Activated naive CD8-positive, alpha-beta T cell treated with anti-CD3 and anti-CD28 coated beads, Interleukin-2, amount 10 ng/mL, durations not matched to agents 7 days and 5 days (primary cell): ENCODE data around the gene EHMT2. TPM values are rescaled to one million over a fixed set of nuclear protein-coding genes. Genes with fewer than 3 reads are reported as not detected.
"Not testable (repeated sequence)": the region's sequence is repeated elsewhere in the genome, so short reads cannot be mapped to it uniquely, and the experiment has no call there.

Experiments used
- ATAC-seq: fragments of 150-1000 bp; cut with Tn5 transposase; one replicate; pipeline ENCODE4 v1.10.0; 2021; ENCODE audit warnings: low read depth, moderate library complexity
- POLR2A ChIA-PET: fragments of 350-600 bp; sonication (Branson Sonifier 250); formaldehyde crosslinking; loops from one replicate; lab custom pipeline; 2021; ENCODE audit warnings: antibody characterized with exemption; lab: Charles Lee
- DNase-seq: peaks from one replicate; pipeline ENCODE4 v3.0.0; 2021
- H3K27ac Mint-ChIP-seq: one replicate; pipeline ENCODE4 v1.8.0; 2022; ENCODE audit warnings: mild to moderate bottlenecking, mixed read lengths
- H3K27me3 Mint-ChIP-seq: one replicate; pipeline ENCODE4 v1.8.0; 2022; ENCODE audit warnings: mild to moderate bottlenecking, moderate library complexity, mixed read lengths
- H3K36me3 Mint-ChIP-seq: one replicate; pipeline ENCODE4 v1.8.0; 2021; ENCODE audit warnings: mild to moderate bottlenecking, mixed read lengths
- H3K4me1 Mint-ChIP-seq: one replicate; pipeline ENCODE4 v1.8.0; 2021; ENCODE audit warnings: mixed read lengths
- H3K4me3 Mint-ChIP-seq: one replicate; pipeline ENCODE4 v1.8.0; 2022; ENCODE audit warnings: mild to moderate bottlenecking, moderate library complexity, mixed read lengths
- H3K9me3 Mint-ChIP-seq: one replicate; pipeline ENCODE4 v1.8.0; 2021; ENCODE audit warnings: mixed read lengths
- total RNA-seq, 2 experiments: library from RNA; stranded (reverse); gene quantifications; one replicate each; pipeline ENCODE4 v1.2.3, GENCODE V29; 2021

The EHMT2 gene
- total RNA-seq, 2 experiments from 2014 or later, result 77.5 to 80.6 TPM

- H3K4me3 Mint-ChIP-seq, result no peak overlapping the region
- H3K4me1 Mint-ChIP-seq, result peaks cover 8% of the 10 kb centered on the region
- ATAC-seq, result no peak
- H3K9me3 Mint-ChIP-seq, result no peaks in the 10 kb centered on the region
- no peak for DNase-seq
- POLR2A ChIA-PET, result no interaction called here
- peaks cover 25% of the 10 kb centered on the region for H3K27me3 Mint-ChIP-seq
- no peak overlapping the region for H3K27ac Mint-ChIP-seq
- no peaks in the 10 kb centered on the region for H3K36me3 Mint-ChIP-seq
These were observed 9.8 kb upstream of the EHMT2 start for GRCh38 chr6:31907158-31907813.

- H3K4me3 Mint-ChIP-seq, H3K4me1 Mint-ChIP-seq, H3K9me3 Mint-ChIP-seq, H3K27ac Mint-ChIP-seq, ATAC-seq, POLR2A ChIA-PET, H3K36me3 Mint-ChIP-seq, DNase-seq: not testable (repeated sequence)
- peaks cover 24% of the 10 kb centered on the region for H3K27me3 Mint-ChIP-seq
These were observed 9.2 kb upstream of the EHMT2 start for GRCh38 chr6:31906727-31907126.

GRCh38 chr6:31906122-31906521 lies 8.6 kb upstream of the EHMT2 start:
- Mint-ChIP-seq H3K27ac (no peak overlapping the region), H3K36me3 (no peaks in the 10 kb centered on the region), H3K4me3 (no peak overlapping the region), H3K27me3 (peaks cover 24% of the 10 kb centered on the region), H3K9me3 (no peaks in the 10 kb centered on the region), H3K4me1 (peaks cover 8% of the 10 kb centered on the region)
- POLR2A ChIA-PET, result no interaction called here
- ATAC-seq (no peak), DNase-seq (no peak)

- no peak overlapping the region for H3K4me3 Mint-ChIP-seq
- no peaks in the 10 kb centered on the region for H3K9me3 Mint-ChIP-seq
- peaks cover 19% of the 10 kb centered on the region for H3K27me3 Mint-ChIP-seq
- POLR2A ChIA-PET, result no interaction called here
- DNase-seq, result no peak
- no peaks in the 10 kb centered on the region for H3K36me3 Mint-ChIP-seq
- H3K27ac Mint-ChIP-seq, result no peak overlapping the region
- H3K4me1 Mint-ChIP-seq, result peaks cover 8% of the 10 kb centered on the region
- no peak for ATAC-seq
These were observed 7.5 kb upstream of the EHMT2 start for GRCh38 chr6:31905041-31905440.

- ATAC-seq, result no peak
- peaks cover 12% of the 10 kb centered on the region for H3K27me3 Mint-ChIP-seq
- peaks cover 2% of the 10 kb centered on the region for H3K36me3 Mint-ChIP-seq
- no peaks in the 10 kb centered on the region for H3K9me3 Mint-ChIP-seq
- POLR2A ChIA-PET, result interaction anchor here (0.9 kb wide), 1 partner anchor 9 kb away, joined by 3 read pairs; no protein-coding TSS in a partner anchor
- H3K4me3 Mint-ChIP-seq, result no peak overlapping the region
- H3K27ac Mint-ChIP-seq, result no peak overlapping the region
- peaks cover 18% of the 10 kb centered on the region for H3K4me1 Mint-ChIP-seq
- DNase-seq, result no peak
These were observed 6.5 kb upstream of the EHMT2 start for GRCh38 chr6:31903957-31904356.

- Mint-ChIP-seq H3K36me3 (peaks cover 2% of the 10 kb centered on the region), H3K4me1 (peaks cover 20% of the 10 kb centered on the region), H3K27me3 (peaks cover 10% of the 10 kb centered on the region), H3K4me3 (peak within 1 kb of the TSS; percentile 84), H3K9me3 (no peaks in the 10 kb centered on the region), H3K27ac (peak within 1 kb of the TSS; percentile 85)
- DNase-seq, result peak; percentile 88
- peak; percentile 64 for ATAC-seq
- POLR2A ChIA-PET, result interaction anchor here (0.7 to 1.4 kb wide), 6 partner anchors 38 to 241 kb away, joined by 3 to 7 read pairs (median 4); partner anchors contain the start of genes C6orf47, DXO and NEU1
These were observed 4.6 kb upstream of the EHMT2 start, which contains the start of gene ZBTB12 for GRCh38 chr6:31901953-31902643. Gene ZBTB12 (minus strand): TSS chr6:31902086. CDS start chr6:31901305, 781 bp downstream.

GRCh38 chr6:31901415-31901952 lies 4.0 kb upstream of the EHMT2 start:
- Mint-ChIP-seq H3K27me3 (peaks cover 6% of the 10 kb centered on the region), H3K27ac (no peak overlapping the region), H3K4me3 (peak overlapping the region; percentile 56), H3K4me1 (peaks cover 23% of the 10 kb centered on the region), H3K9me3 (no peaks in the 10 kb centered on the region), H3K36me3 (peaks cover 3% of the 10 kb centered on the region)
- no peak for ATAC-seq
- DNase-seq, result peak; percentile 66
- POLR2A ChIA-PET, result interaction anchor here (0.9 to 1.4 kb wide), 2 partner anchors 70 to 241 kb away, joined by 3 to 4 read pairs; partner anchors contain the start of genes C6orf47 and DXO

GRCh38 chr6:31900917-31901414 lies 3.5 kb upstream of the EHMT2 start:
- POLR2A ChIA-PET, result interaction anchor here (0.9 kb wide), 1 partner anchor 71 kb away, joined by 4 read pairs; the partner anchor contains the start of gene DXO
- H3K4me3 Mint-ChIP-seq, result peak overlapping the region; percentile 56
- H3K36me3 Mint-ChIP-seq, result peaks cover 3% of the 10 kb centered on the region
- H3K27me3 Mint-ChIP-seq, result peaks cover 3% of the 10 kb centered on the region
- no peak overlapping the region for H3K27ac Mint-ChIP-seq
- peaks cover 28% of the 10 kb centered on the region for H3K4me1 Mint-ChIP-seq
- no peaks in the 10 kb centered on the region for H3K9me3 Mint-ChIP-seq
- ATAC-seq, result no peak
- DNase-seq, result no peak

- ATAC-seq, result no peak
- DNase-seq, result no peak
- POLR2A ChIA-PET, result no interaction called here
- H3K9me3 Mint-ChIP-seq, result no peaks in the 10 kb centered on the region
- no peak overlapping the region for H3K27ac Mint-ChIP-seq
- peaks cover 32% of the 10 kb centered on the region for H3K4me1 Mint-ChIP-seq
- peaks cover 7% of the 10 kb centered on the region for H3K36me3 Mint-ChIP-seq
- peak overlapping the region; percentile 71 for H3K4me3 Mint-ChIP-seq
- peaks cover 3% of the 10 kb centered on the region for H3K27me3 Mint-ChIP-seq
These were observed 2.6 kb upstream of the EHMT2 start for GRCh38 chr6:31899882-31900722.

GRCh38 chr6:31899215-31899614 lies 1.7 kb upstream of the EHMT2 start:
- Mint-ChIP-seq H3K36me3 (peaks cover 8% of the 10 kb centered on the region), H3K27ac (peak overlapping the region; percentile 17), H3K27me3 (no peaks in the 10 kb centered on the region), H3K4me3 (peak overlapping the region; percentile 71), H3K9me3 (no peaks in the 10 kb centered on the region), H3K4me1 (peaks cover 32% of the 10 kb centered on the region)
- POLR2A ChIA-PET, result no interaction called here
- no peak for DNase-seq
- no peak for ATAC-seq

- Mint-ChIP-seq H3K36me3 (peaks cover 9% of the 10 kb centered on the region), H3K9me3 (no peaks in the 10 kb centered on the region), H3K4me1 (peaks cover 34% of the 10 kb centered on the region), H3K27me3 (no peaks in the 10 kb centered on the region), H3K4me3 (peak overlapping the region; percentile 98), H3K27ac (peak overlapping the region; percentile 94)
- POLR2A ChIA-PET, result interaction anchor here (0.6 to 1.9 kb wide), 13 partner anchors 9 to 947 kb away, joined by 3 to 13 read pairs (median 4); partner anchors contain the start of genes ABHD16A, BAG6, DXO and NELFE
- peak; percentile 11 for ATAC-seq
- no peak for DNase-seq
These were observed 999 bp upstream of the EHMT2 start for GRCh38 chr6:31898383-31899011.
